ENCODE results near the gene ARHGEF40.

ARHGEF40 gene

GRCh38 chr14:21087294-21088091, 17.4 kb downstream of the ARHGEF40 start:
- TF ChIP-seq CTCF (IDR thresholded peaks at IDR 0.05; ENCODE audit: low read depth, low read length): no peak
- TF ChIP-seq EZH2phosphoT487 (IDR thresholded peaks at IDR 0.05; ENCODE audit: low read depth): no peak
- Histone ChIP-seq H3K27me3 (ENCODE audit: low read depth, low read length) (no peaks in the 10 kb centered on the region), H3K9me3 (ENCODE audit: insufficient read depth, low read length) (no peaks in the 10 kb centered on the region), H3K4me1 (ENCODE audit: low read length) (peaks cover 3% of the 10 kb centered on the region; the same call in 1 of the 2 replicates), H3K4me2 (ENCODE audit: low read length) (no peak overlapping the region), H3K9ac (ENCODE audit: low read length) (no peak overlapping the region), H2AFZ (ENCODE audit: low read depth, low read length) (no peak overlapping the region), H3K27ac (ENCODE audit: low read length) (no peak overlapping the region), H3K79me2 (ENCODE audit: low read length) (no peaks in the 10 kb centered on the region), H4K20me1 (ENCODE audit: insufficient read depth, low read length) (no peaks in the 10 kb centered on the region), H3K36me3 (replicated peaks; ENCODE audit: low read depth, low read length) (peaks cover 25% of the 10 kb centered on the region), H3K4me3 (ENCODE audit: low read length) (no peak overlapping the region)

GRCh38 chr14:21088687-21089086, 18.6 kb downstream of the ARHGEF40 start:
- H3K9ac ChIP-seq (ENCODE audit: low read length): no peak overlapping the region
- TF ChIP-seq EZH2phosphoT487 (IDR thresholded peaks at IDR 0.05; ENCODE audit: low read depth) (no peak), CTCF (IDR thresholded peaks at IDR 0.05; ENCODE audit: low read depth, low read length) (no peak)
- no peak overlapping the region for H2AFZ ChIP-seq (ENCODE audit: low read depth, low read length)
- no peak overlapping the region for H3K4me3 ChIP-seq (ENCODE audit: low read length)
- H3K36me3 ChIP-seq (replicated peaks; ENCODE audit: low read depth, low read length): peaks cover 21% of the 10 kb centered on the region
- H3K9me3 ChIP-seq (ENCODE audit: insufficient read depth, low read length): no peaks in the 10 kb centered on the region
- no peaks in the 10 kb centered on the region for H3K27me3 ChIP-seq (ENCODE audit: low read depth, low read length)
- no peaks in the 10 kb centered on the region for H3K79me2 ChIP-seq (ENCODE audit: low read length)
- H4K20me1 ChIP-seq (ENCODE audit: insufficient read depth, low read length): 0 out of 2 replicates have a peak, but pooled peaks cover 6% of the 10 kb centered on the region
- no peak overlapping the region for H3K27ac ChIP-seq (ENCODE audit: low read length)
- H3K4me2 ChIP-seq (ENCODE audit: low read length): no peak overlapping the region
- H3K4me1 ChIP-seq (ENCODE audit: low read length): peaks cover 6% of the 10 kb centered on the region; the same call in 1 of the 2 replicates

- H3K4me2 ChIP-seq (ENCODE audit: low read length): no peak overlapping the region
- no peak for TF ChIP-seq CTCF (IDR thresholded peaks at IDR 0.05; ENCODE audit: low read depth, low read length)
- no peak for TF ChIP-seq EZH2phosphoT487 (IDR thresholded peaks at IDR 0.05; ENCODE audit: low read depth)
- H3K4me3 ChIP-seq (ENCODE audit: low read length): no peak overlapping the region
- no peaks in the 10 kb centered on the region for H3K79me2 ChIP-seq (ENCODE audit: low read length)
- H3K27me3 ChIP-seq (ENCODE audit: low read depth, low read length): no peaks in the 10 kb centered on the region
- H3K9ac ChIP-seq (ENCODE audit: low read length): no peak overlapping the region
- H3K27ac ChIP-seq (ENCODE audit: low read length): no peak overlapping the region
- H2AFZ ChIP-seq (ENCODE audit: low read depth, low read length): no peak overlapping the region
- H3K4me1 ChIP-seq (ENCODE audit: low read length): peaks cover 6% of the 10 kb centered on the region; the same call in 1 of the 2 replicates
- no peaks in the 10 kb centered on the region for H3K9me3 ChIP-seq (ENCODE audit: insufficient read depth, low read length)
- H3K36me3 ChIP-seq (replicated peaks; ENCODE audit: low read depth, low read length): peaks cover 21% of the 10 kb centered on the region
- 0 out of 2 replicates have a peak, but pooled peaks cover 6% of the 10 kb centered on the region for H4K20me1 ChIP-seq (ENCODE audit: insufficient read depth, low read length)
These were observed 19.2 kb downstream of the ARHGEF40 start for GRCh38 chr14:21089271-21089670.

GRCh38 chr14:21089877-21090193, 19.7 kb downstream of the ARHGEF40 start:
- no peaks in the 10 kb centered on the region for H3K79me2 ChIP-seq (ENCODE audit: low read length)
- H3K9ac ChIP-seq (ENCODE audit: low read length): no peak overlapping the region
- H3K4me2 ChIP-seq (ENCODE audit: low read length): no peak overlapping the region
- no peaks in the 10 kb centered on the region for H3K27me3 ChIP-seq (ENCODE audit: low read depth, low read length)
- H3K9me3 ChIP-seq (ENCODE audit: insufficient read depth, low read length): no peaks in the 10 kb centered on the region
- no peak overlapping the region for H3K27ac ChIP-seq (ENCODE audit: low read length)
- H2AFZ ChIP-seq (ENCODE audit: low read depth, low read length): no peak overlapping the region
- H3K36me3 ChIP-seq (replicated peaks; ENCODE audit: low read depth, low read length): peaks cover 18% of the 10 kb centered on the region
- H3K4me1 ChIP-seq (ENCODE audit: low read length): peaks cover 6% of the 10 kb centered on the region; the same call in 1 of the 2 replicates
- no peak overlapping the region for H3K4me3 ChIP-seq (ENCODE audit: low read length)
- 0 out of 2 replicates have a peak, but pooled peaks cover 6% of the 10 kb centered on the region for H4K20me1 ChIP-seq (ENCODE audit: insufficient read depth, low read length)
- TF ChIP-seq EZH2phosphoT487 (IDR thresholded peaks at IDR 0.05; ENCODE audit: low read depth): no peak
- no peak for TF ChIP-seq CTCF (IDR thresholded peaks at IDR 0.05; ENCODE audit: low read depth, low read length)
